ENCODE data around the gene NAPEPLD.
"Not testable (repeated sequence)": the region's sequence is repeated elsewhere in the genome, so short reads cannot be mapped to it uniquely, and the experiment has no call there.

Gene NAPEPLD

GRCh38 chr7:103093429-103093828, 55.5 kb downstream of the NAPEPLD start:
- peaks cover 4% of the 10 kb centered on the region for H3K36me3 ChIP-seq (ENCODE audit: control insufficient read depth, insufficient read depth, low read length)
- H3K4me3 ChIP-seq (replicated peaks; ENCODE audit: low read depth, low read length): no peak overlapping the region
- DNase-seq (ENCODE audit: extremely low read depth, insufficient read length): no peak
- TF ChIP-seq, protein P1, sequence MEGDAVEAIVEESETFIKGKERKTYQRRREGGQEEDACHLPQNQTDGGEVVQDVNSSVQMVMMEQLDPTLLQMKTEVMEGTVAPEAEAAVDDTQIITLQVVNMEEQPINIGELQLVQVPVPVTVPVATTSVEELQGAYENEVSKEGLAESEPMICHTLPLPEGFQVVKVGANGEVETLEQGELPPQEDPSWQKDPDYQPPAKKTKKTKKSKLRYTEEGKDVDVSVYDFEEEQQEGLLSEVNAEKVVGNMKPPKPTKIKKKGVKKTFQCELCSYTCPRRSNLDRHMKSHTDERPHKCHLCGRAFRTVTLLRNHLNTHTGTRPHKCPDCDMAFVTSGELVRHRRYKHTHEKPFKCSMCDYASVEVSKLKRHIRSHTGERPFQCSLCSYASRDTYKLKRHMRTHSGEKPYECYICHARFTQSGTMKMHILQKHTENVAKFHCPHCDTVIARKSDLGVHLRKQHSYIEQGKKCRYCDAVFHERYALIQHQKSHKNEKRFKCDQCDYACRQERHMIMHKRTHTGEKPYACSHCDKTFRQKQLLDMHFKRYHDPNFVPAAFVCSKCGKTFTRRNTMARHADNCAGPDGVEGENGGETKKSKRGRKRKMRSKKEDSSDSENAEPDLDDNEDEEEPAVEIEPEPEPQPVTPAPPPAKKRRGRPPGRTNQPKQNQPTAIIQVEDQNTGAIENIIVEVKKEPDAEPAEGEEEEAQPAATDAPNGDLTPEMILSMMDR (IDR thresholded peaks at IDR 0.05; ENCODE audit: insufficient read depth, low read length, poor library complexity, severe bottlenecking): no peak
- no peaks in the 10 kb centered on the region for H3K27me3 ChIP-seq (replicated peaks; ENCODE audit: control insufficient read depth, insufficient read depth, low read length)

DNA sequence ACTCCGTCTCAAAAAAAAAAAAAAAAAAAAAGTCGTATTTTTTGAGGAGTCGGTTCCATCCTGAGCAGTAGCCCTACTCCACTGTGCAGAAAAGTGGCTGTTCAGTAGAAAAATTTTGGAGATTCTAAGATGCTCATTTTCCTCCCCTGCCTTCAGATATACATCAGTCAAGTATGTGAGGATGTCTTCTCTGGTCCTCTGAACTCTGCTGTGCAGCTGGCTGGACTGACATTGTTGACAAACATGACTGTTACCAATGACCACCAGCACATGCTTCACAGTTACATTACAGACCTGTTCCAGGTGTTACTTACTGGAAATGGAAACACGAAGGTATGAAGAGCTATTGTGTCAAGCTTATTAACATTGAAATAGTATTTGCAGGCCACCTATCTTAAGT, 56.6 kb downstream of the NAPEPLD start:
- H3K4me3 ChIP-seq (replicated peaks; ENCODE audit: low read depth, low read length); H3K27me3 ChIP-seq (replicated peaks; ENCODE audit: control insufficient read depth, insufficient read depth, low read length); DNase-seq (ENCODE audit: extremely low read depth, insufficient read length); H3K36me3 ChIP-seq (ENCODE audit: control insufficient read depth, insufficient read depth, low read length): not testable (repeated sequence)

GRCh38 chr7:103083210-103083609, 65.7 kb downstream of the NAPEPLD start:
- H3K36me3 ChIP-seq (ENCODE audit: control insufficient read depth, insufficient read depth, low read length): peaks cover 3% of the 10 kb centered on the region
- no peaks in the 10 kb centered on the region for H3K27me3 ChIP-seq (replicated peaks; ENCODE audit: control insufficient read depth, insufficient read depth, low read length)

DNA sequence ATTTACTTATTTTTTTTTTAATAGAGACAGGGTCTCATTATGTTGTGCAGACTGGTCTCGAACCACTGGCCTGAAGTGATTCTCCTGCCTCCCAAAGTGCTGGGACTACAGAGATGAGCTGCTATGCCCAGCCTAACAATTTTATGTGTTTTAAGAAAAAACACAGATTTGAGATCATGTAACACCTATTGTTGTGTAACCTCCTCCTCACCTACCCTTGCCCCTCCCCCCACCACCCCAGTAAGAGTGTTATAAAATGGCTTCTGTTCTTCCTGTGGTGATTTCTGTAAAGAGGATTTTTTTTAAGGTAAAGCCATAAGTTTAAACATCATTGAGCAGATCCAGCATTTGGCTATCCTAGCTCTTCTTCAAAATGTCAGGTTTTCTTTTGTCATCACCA, 66.4 kb downstream of the NAPEPLD start:
- H3K36me3 ChIP-seq (ENCODE audit: control insufficient read depth, insufficient read depth, low read length): peaks cover 3% of the 10 kb centered on the region
- TF ChIP-seq, protein P1 (IDR thresholded peaks at IDR 0.05; ENCODE audit: insufficient read depth, low read length, poor library complexity, severe bottlenecking): no peak

More at GRCh38 chr7:103083210-103083609, 65.7 kb downstream of the NAPEPLD start:
- no peak for DNase-seq (ENCODE audit: extremely low read depth, insufficient read length)
- H3K4me3 ChIP-seq (replicated peaks; ENCODE audit: low read depth, low read length): no peak overlapping the region
- TF ChIP-seq, protein P1 (IDR thresholded peaks at IDR 0.05; ENCODE audit: insufficient read depth, low read length, poor library complexity, severe bottlenecking): no peak

GRCh38 chr7:103080923-103081322, 68.0 kb downstream of the NAPEPLD start:
- DNase-seq (ENCODE audit: extremely low read depth, insufficient read length): no peak
- peaks cover 3% of the 10 kb centered on the region for H3K36me3 ChIP-seq (ENCODE audit: control insufficient read depth, insufficient read depth, low read length)
- no peak overlapping the region for H3K4me3 ChIP-seq (replicated peaks; ENCODE audit: low read depth, low read length)
- no peaks in the 10 kb centered on the region for H3K27me3 ChIP-seq (replicated peaks; ENCODE audit: control insufficient read depth, insufficient read depth, low read length)
- TF ChIP-seq, protein P1 (IDR thresholded peaks at IDR 0.05; ENCODE audit: insufficient read depth, low read length, poor library complexity, severe bottlenecking): no peak

More for the DNA sequence above, 66.4 kb downstream of the NAPEPLD start:
- no peak for DNase-seq (ENCODE audit: extremely low read depth, insufficient read length)
- H3K4me3 ChIP-seq (replicated peaks; ENCODE audit: low read depth, low read length): no peak overlapping the region
- no peaks in the 10 kb centered on the region for H3K27me3 ChIP-seq (replicated peaks; ENCODE audit: control insufficient read depth, insufficient read depth, low read length)

DNA sequence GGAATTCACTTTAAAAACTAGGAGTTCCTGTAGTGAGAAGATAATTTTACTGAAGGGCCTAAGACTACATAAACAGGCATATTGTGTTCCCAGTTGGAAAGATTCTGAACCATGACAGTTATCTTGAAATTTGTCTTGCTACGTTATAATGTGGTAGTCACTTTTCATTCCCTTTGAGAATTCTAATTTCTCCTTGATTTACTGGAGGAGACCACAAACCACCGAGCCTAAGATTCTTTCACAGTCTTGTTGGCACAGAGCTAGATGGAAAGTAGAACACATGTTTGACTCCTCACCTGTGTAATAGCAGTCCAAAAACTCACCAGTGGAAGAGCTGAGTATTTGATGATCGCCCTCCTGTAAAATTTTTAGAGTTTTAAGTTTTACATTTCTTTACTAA, 69.1 kb downstream of the NAPEPLD start:
- H3K36me3 ChIP-seq (ENCODE audit: control insufficient read depth, insufficient read depth, low read length): no peaks in the 10 kb centered on the region; the same call in 1 of the 2 replicates
- no peak overlapping the region for H3K4me3 ChIP-seq (replicated peaks; ENCODE audit: low read depth, low read length)
- DNase-seq (ENCODE audit: extremely low read depth, insufficient read length): no peak
- H3K27me3 ChIP-seq (replicated peaks; ENCODE audit: control insufficient read depth, insufficient read depth, low read length): no peaks in the 10 kb centered on the region
- TF ChIP-seq, protein P1 (IDR thresholded peaks at IDR 0.05; ENCODE audit: insufficient read depth, low read length, poor library complexity, severe bottlenecking): no peak

DNA sequence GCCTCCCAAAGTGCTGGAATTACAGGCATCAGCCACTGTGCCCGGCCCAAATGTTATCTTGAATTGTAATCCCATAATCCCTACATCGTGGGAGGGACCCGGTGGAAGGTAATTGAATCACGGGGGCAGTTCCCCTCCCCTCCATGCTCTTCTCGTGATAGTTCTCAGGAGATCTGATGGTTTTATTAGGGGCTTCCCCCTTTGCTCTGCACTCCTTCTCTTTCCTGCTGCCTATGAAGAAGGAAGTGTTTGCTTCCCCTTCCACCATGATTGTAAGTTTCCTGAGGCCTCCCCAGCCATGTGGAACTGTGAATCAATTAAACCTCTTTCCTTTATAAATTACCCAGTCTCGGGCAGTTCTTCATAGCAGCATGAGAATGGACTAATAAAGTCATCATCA, 70.7 kb downstream of the NAPEPLD start:
- not testable (repeated sequence) for H3K36me3 ChIP-seq (ENCODE audit: control insufficient read depth, insufficient read depth, low read length); DNase-seq (ENCODE audit: extremely low read depth, insufficient read length); H3K4me3 ChIP-seq (replicated peaks; ENCODE audit: low read depth, low read length); H3K27me3 ChIP-seq (replicated peaks; ENCODE audit: control insufficient read depth, insufficient read depth, low read length)
